ENCODE measurements around the gene TPD52L1. TPM values are rescaled to one million over a fixed set of nuclear protein-coding genes. Genes with fewer than 3 reads are reported as not detected.

TPD52L1 gene
- total RNA-seq, 1 donor from 2014 or later = 67.3 TPM

GRCh38 chr6:125307964-125308615 lies 154.5 kb downstream of the TPD52L1 start:
- DNase-seq (ENCODE audit: low read depth) = no peak
- no peak for TF ChIP-seq CTCF (conservative IDR thresholded peaks at IDR 0.05; ENCODE audit: low read depth, low read length)
- no peak overlapping the region for H3K4me3 ChIP-seq (ENCODE audit: low read depth, low read length)

DNA sequence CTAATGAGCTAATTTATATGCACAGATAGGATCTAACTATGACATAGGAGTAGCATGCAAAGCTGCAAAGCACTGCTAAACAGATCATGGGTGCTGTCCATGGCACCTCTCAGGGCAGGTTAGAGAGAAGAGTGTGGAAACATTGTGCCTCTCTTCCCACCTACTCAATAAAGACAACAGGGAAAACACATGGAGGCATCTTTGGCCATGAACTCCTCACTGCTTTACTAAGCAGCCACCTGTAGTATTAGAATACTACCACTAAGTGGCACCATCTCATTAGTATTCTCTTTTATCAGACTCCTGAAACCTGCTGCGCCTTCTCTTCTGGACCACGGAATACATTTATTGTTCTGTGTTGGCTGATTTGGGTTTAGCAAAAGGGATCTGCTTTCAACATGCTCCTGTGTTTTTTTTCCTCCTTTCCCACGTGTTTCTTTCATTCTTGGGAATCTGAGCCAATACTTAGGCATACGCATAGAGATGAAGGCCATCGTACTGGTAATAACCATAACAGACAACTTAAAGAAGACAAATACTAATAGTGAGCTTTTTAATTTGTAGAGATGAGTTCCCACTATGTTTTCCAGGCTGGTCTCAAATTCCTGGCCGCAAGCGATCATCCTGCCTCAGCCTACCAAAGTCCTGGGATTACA lies 157.5 kb downstream of the TPD52L1 start:
- DNase-seq (ENCODE audit: low read depth) = no peak
- no peak overlapping the region for H3K4me3 ChIP-seq (ENCODE audit: low read depth, low read length)
- peak; percentile 79 for TF ChIP-seq CTCF (conservative IDR thresholded peaks at IDR 0.05; ENCODE audit: low read depth, low read length)

- TF ChIP-seq CTCF (conservative IDR thresholded peaks at IDR 0.05; ENCODE audit: low read depth, low read length) = no peak
- no peak for DNase-seq (ENCODE audit: low read depth)
- no peak overlapping the region for H3K4me3 ChIP-seq (ENCODE audit: low read depth, low read length)
Observed at GRCh38 chr6:125312478-125312877, 158.9 kb downstream of the TPD52L1 start.

- DNase-seq (ENCODE audit: low read depth) = no peak
- TF ChIP-seq CTCF (conservative IDR thresholded peaks at IDR 0.05; ENCODE audit: low read depth, low read length) = no peak
- H3K4me3 ChIP-seq (ENCODE audit: low read depth, low read length) = no peak overlapping the region
Observed at GRCh38 chr6:125312950-125313349, 159.4 kb downstream of the TPD52L1 start.

Other genes with a start within 250 kb of the TPD52L1 start
- 6.9 and 12.6 TPM in 2 replicates for gene RNF217, start 191.3 kb upstream of the TPD52L1 start, total RNA-seq
- gene HDDC2, start 148.2 kb downstream of the TPD52L1 start, total RNA-seq = 66.4 and 79.7 TPM in 2 replicates